HEK293 (cell line): ENCODE measurements around the gene DICER1.

ENCODE experiments used
- FEZF1 ChIP-seq: fragments of 450-650 bp; formaldehyde crosslinking; IDR thresholded peaks from 2 replicates; pipeline ENCODE4 v1.5.1; 2016; ENCODE audit warnings: missing biosample characterization, missing genetic modification characterization
- HOXD13 ChIP-seq: sonication (generic); formaldehyde crosslinking; IDR thresholded peaks from 2 replicates; pipeline ENCODE4 v1.8.0; 2022; ENCODE audit warnings: missing genetic modification reagents, borderline replicate concordance
- KLF16 ChIP-seq: fragments of 450-650 bp; formaldehyde crosslinking; IDR thresholded peaks from 2 replicates; pipeline ENCODE4 v1.5.1; 2017; ENCODE audit warnings: missing biosample characterization, missing genetic modification characterization
- KLF17 ChIP-seq: fragments of 450-650 bp; formaldehyde crosslinking; IDR thresholded peaks from 2 replicates; pipeline ENCODE4 v1.5.1; 2016; ENCODE audit warnings: missing biosample characterization, missing genetic modification characterization
- PRDM1 ChIP-seq: fragments of 450-650 bp; formaldehyde crosslinking; IDR thresholded peaks from 2 replicates; pipeline ENCODE4; 2016; ENCODE audit warnings: missing biosample characterization, missing genetic modification characterization
- SCRT2 ChIP-seq: fragments of 450-650 bp; formaldehyde crosslinking; IDR thresholded peaks from 2 replicates; pipeline ENCODE4 v1.5.1; 2016; ENCODE audit warnings: missing biosample characterization, missing genetic modification characterization
- SETDB1 ChIP-seq: IDR thresholded peaks from one replicate; pipeline ENCODE4 v1.6.1; 2017; ENCODE audit warnings: mild to moderate bottlenecking, low read length, moderate library complexity, mixed read lengths; ENCODE audit not compliant: insufficient read length
- TRIM28 ChIP-seq: IDR thresholded peaks from 2 replicates; pipeline ENCODE4 v1.6.1; 2011; ENCODE audit warnings: low read length, control low read depth, borderline replicate concordance
- ZFHX2 ChIP-seq: fragments of 450-650 bp; formaldehyde crosslinking; conservative IDR thresholded peaks from 2 replicates; pipeline ENCODE4 v1.5.1; 2016; ENCODE audit warnings: missing biosample characterization, missing genetic modification characterization
- ZFP37 ChIP-seq: fragments of 450-650 bp; formaldehyde crosslinking; IDR thresholded peaks from 2 replicates; pipeline ENCODE4 v1.5.1; 2016; ENCODE audit warnings: missing biosample characterization, missing genetic modification characterization
- ZFP41 ChIP-seq: fragments of 450-650 bp; formaldehyde crosslinking; IDR thresholded peaks from 2 replicates; pipeline ENCODE4 v1.5.1; 2016; ENCODE audit warnings: missing biosample characterization, missing genetic modification characterization, borderline replicate concordance
- ZNF157 ChIP-seq: fragments of 450-650 bp; formaldehyde crosslinking; IDR thresholded peaks from 2 replicates; pipeline ENCODE4 v1.5.1; 2016; ENCODE audit warnings: missing biosample characterization, missing genetic modification characterization
- ZNF174 ChIP-seq: fragments of 450-650 bp; formaldehyde crosslinking; IDR thresholded peaks from 2 replicates; pipeline ENCODE4 v1.5.0; 2017; ENCODE audit warnings: missing biosample characterization, mild to moderate bottlenecking, missing genetic modification characterization
- ZNF184 ChIP-seq: fragments of 450-650 bp; IDR thresholded peaks from 2 replicates; pipeline ENCODE4 v1.5.1; 2018; ENCODE audit warnings: missing biosample characterization, mild to moderate bottlenecking, missing genetic modification characterization
- ZNF221 ChIP-seq: fragments of 450-650 bp; formaldehyde crosslinking; IDR thresholded peaks from 2 replicates; pipeline ENCODE4 v1.5.1; 2017; ENCODE audit warnings: missing biosample characterization, missing genetic modification characterization, borderline replicate concordance
- ZNF26 ChIP-seq: fragments of 450-650 bp; formaldehyde crosslinking; IDR thresholded peaks from 2 replicates; pipeline ENCODE4 v1.5.1; 2016; ENCODE audit warnings: missing biosample characterization, missing genetic modification characterization
- ZNF324 ChIP-seq: fragments of 450-650 bp; formaldehyde crosslinking; IDR thresholded peaks from 2 replicates; pipeline ENCODE4 v1.5.1; 2016; ENCODE audit warnings: missing biosample characterization, missing genetic modification characterization
- ZNF350 ChIP-seq: fragments of 450-650 bp; formaldehyde crosslinking; IDR thresholded peaks from 2 replicates; pipeline ENCODE4 v1.5.0; 2017; ENCODE audit warnings: missing biosample characterization, mild to moderate bottlenecking, missing genetic modification characterization
- ZNF362 ChIP-seq: fragments of 450-650 bp; formaldehyde crosslinking; IDR thresholded peaks from 2 replicates; pipeline ENCODE4 v1.5.1; 2016; ENCODE audit warnings: missing biosample characterization, missing genetic modification characterization
- ZNF394 ChIP-seq: fragments of 450-650 bp; formaldehyde crosslinking; IDR thresholded peaks from 2 replicates; pipeline ENCODE4 v1.5.1; 2016; ENCODE audit warnings: missing biosample characterization, missing genetic modification characterization, mild to moderate bottlenecking, moderate library complexity, borderline replicate concordance
- ZNF404 ChIP-seq: fragments of 450-650 bp; formaldehyde crosslinking; IDR thresholded peaks from 2 replicates; pipeline ENCODE4 v1.5.1; 2017; ENCODE audit warnings: missing biosample characterization, missing genetic modification characterization
- ZNF449 ChIP-seq: fragments of 450-650 bp; formaldehyde crosslinking; IDR thresholded peaks from 2 replicates; pipeline ENCODE4 v1.5.1; 2017; ENCODE audit warnings: missing biosample characterization, mild to moderate bottlenecking, missing genetic modification characterization, moderate library complexity
- ZNF48 ChIP-seq: fragments of 450-650 bp; formaldehyde crosslinking; IDR thresholded peaks from 2 replicates; pipeline ENCODE4 v1.5.1; 2016; ENCODE audit warnings: missing biosample characterization, missing genetic modification characterization
- ZNF544 ChIP-seq: fragments of 450-650 bp; formaldehyde crosslinking; IDR thresholded peaks from 2 replicates; pipeline ENCODE4 v1.5.0; 2017; ENCODE audit warnings: missing biosample characterization, missing genetic modification characterization
- ZNF629 ChIP-seq: fragments of 450-650 bp; formaldehyde crosslinking; IDR thresholded peaks from 2 replicates; pipeline ENCODE4 v1.5.1; 2017; ENCODE audit warnings: missing biosample characterization, missing genetic modification characterization
- ZNF768 ChIP-seq: fragments of 450-650 bp; formaldehyde crosslinking; IDR thresholded peaks from 2 replicates; pipeline ENCODE4 v1.5.1; 2018; ENCODE audit warnings: missing biosample characterization, mild to moderate bottlenecking, missing genetic modification characterization
- ZNF776 ChIP-seq: fragments of 450-650 bp; formaldehyde crosslinking; IDR thresholded peaks from 2 replicates; pipeline ENCODE4 v1.5.0; 2017; ENCODE audit warnings: missing biosample characterization, missing genetic modification characterization, borderline replicate concordance
- ZNF777 ChIP-seq: fragments of 450-650 bp; formaldehyde crosslinking; IDR thresholded peaks from 2 replicates; pipeline ENCODE4 v1.5.1; 2017; ENCODE audit warnings: missing biosample characterization, missing genetic modification characterization, borderline replicate concordance
- ZNF792 ChIP-seq: fragments of 450-650 bp; formaldehyde crosslinking; IDR thresholded peaks from 2 replicates; pipeline ENCODE4 v1.5.1; 2016; ENCODE audit warnings: missing biosample characterization, missing genetic modification characterization
- ZSCAN16 ChIP-seq: fragments of 450-650 bp; formaldehyde crosslinking; IDR thresholded peaks from 2 replicates; pipeline ENCODE4 v1.5.1; 2016; ENCODE audit warnings: missing biosample characterization, missing genetic modification characterization
- ZSCAN18 ChIP-seq: fragments of 450-650 bp; formaldehyde crosslinking; IDR thresholded peaks from 2 replicates; pipeline ENCODE4 v1.5.1; 2016; ENCODE audit warnings: missing biosample characterization, missing genetic modification characterization

Gene DICER1

GRCh38 chr14:95157327-95158189 is at the start of gene DICER1 (continued):
- TF ChIP-seq ZNF777 (tag by site-specific recombination) (no peak), ZSCAN18 (tag by site-specific recombination) (no peak), FEZF1 (peak; percentile 13; the same call in 1 of the 2 replicates), ZNF362 (tag by site-specific recombination) (no peak), ZNF404 (tag by site-specific recombination) (no peak), ZNF776 (no peak), ZFP41 (tag by site-specific recombination) (no peak), PRDM1 (tag by site-specific recombination) (no peak), ZSCAN16 (tag by site-specific recombination) (no peak; the same call in 1 of the 2 replicates), HOXD13 (CRISPR knock-in tag) (no peak), ZFHX2 (tag by site-specific recombination) (peak; percentile 97), ZNF174 (no peak), ZNF629 (tag by site-specific recombination) (peak; percentile 47; the same call in 1 of the 2 replicates), TRIM28 (no peak), SETDB1 (no peak), ZNF48 (no peak), ZNF792 (tag by site-specific recombination) (no peak), ZFP37 (tag by site-specific recombination) (peak; percentile 87), SCRT2 (no peak), KLF16 (tag by site-specific recombination) (peak; percentile 95), KLF17 (peak; percentile 87), ZNF350 (tag by site-specific recombination) (no peak), ZNF544 (tag by site-specific recombination) (no peak), ZNF184 (tag by site-specific recombination) (no peak), ZNF324 (tag by site-specific recombination) (0 out of 2 replicates have a peak, but pooled peaks have one; percentile 83), ZNF394 (no peak), ZNF449 (tag by site-specific recombination) (peak; percentile 19; the same call in 1 of the 2 replicates), ZNF768 (tag by site-specific recombination) (no peak), ZNF26 (tag by site-specific recombination) (no peak), ZNF157 (tag by site-specific recombination) (no peak), ZNF221 (tag by site-specific recombination) (no peak)
